Retinal pigment epithelial cell (primary cell): ENCODE data around the gene EBNA1BP2.
A peak's percentile ranks its signal among the peaks of the same experiment; 100 is the strongest.
"Not testable (repeated sequence)": the region's sequence is repeated elsewhere in the genome, so short reads cannot be mapped to it uniquely, and the experiment has no call there.

Experiments used
- DNase-seq: peaks from one replicate; pipeline ENCODE4 v3.0.0-alpha.2; 2010; ENCODE audit warnings: low read depth
- H3K4me3 ChIP-seq: 2 replicates; pipeline ENCODE4 v1.5.1; 2011; ENCODE audit warnings: mild to moderate bottlenecking, low read length, control low read depth, moderate library complexity
- TF ChIP-seq, protein P1 (sequence below): conservative IDR thresholded peaks from 2 replicates; pipeline ENCODE4 v1.5.1; 2011; ENCODE audit warnings: low read depth, low read length, control low read depth, inconsistent platforms

EBNA1BP2 gene, protein sequence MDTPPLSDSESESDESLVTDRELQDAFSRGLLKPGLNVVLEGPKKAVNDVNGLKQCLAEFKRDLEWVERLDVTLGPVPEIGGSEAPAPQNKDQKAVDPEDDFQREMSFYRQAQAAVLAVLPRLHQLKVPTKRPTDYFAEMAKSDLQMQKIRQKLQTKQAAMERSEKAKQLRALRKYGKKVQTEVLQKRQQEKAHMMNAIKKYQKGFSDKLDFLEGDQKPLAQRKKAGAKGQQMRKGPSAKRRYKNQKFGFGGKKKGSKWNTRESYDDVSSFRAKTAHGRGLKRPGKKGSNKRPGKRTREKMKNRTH

DNA sequence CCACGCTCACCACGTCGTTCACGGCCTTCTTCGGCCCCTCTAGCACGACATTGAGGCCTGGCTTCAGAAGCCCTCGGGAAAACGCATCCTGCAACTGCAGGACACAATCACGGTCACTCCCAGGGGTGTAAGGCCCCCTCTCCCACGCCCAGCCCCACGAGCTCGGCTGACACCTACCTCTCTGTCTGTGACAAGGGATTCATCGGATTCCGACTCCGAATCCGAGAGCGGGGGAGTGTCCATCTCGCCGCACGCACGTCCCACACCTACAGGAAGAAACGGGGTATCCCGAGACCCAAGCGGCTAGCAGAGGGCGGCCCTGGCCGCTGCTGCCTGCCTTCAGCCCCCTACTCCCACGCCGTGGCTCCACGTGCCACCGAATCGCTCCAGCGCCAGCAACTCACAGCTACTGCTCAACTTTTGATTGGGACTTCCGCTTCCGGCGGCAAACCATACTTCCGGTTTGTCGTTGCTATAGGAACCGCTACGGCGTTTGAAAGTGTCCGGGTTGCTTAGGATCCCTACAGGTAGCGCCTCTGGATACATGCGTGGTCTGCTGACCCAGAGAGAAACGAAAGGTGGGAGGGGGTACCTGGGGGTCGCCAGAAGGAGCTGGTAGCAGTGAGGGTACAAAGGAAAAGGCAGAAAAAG lies at the start of gene EBNA1BP2, which contains the start of gene CFAP57:
EBNA1BP2 (minus strand) TSS at position 415 of the 651 bp plus-strand sequence; CDS start at position 243, 172 bp downstream.
CFAP57 (plus strand) TSS at position 455 of the 651 bp plus-strand sequence. CDS start 424 bp downstream, outside the sequence.
- TF ChIP-seq, protein P1, sequence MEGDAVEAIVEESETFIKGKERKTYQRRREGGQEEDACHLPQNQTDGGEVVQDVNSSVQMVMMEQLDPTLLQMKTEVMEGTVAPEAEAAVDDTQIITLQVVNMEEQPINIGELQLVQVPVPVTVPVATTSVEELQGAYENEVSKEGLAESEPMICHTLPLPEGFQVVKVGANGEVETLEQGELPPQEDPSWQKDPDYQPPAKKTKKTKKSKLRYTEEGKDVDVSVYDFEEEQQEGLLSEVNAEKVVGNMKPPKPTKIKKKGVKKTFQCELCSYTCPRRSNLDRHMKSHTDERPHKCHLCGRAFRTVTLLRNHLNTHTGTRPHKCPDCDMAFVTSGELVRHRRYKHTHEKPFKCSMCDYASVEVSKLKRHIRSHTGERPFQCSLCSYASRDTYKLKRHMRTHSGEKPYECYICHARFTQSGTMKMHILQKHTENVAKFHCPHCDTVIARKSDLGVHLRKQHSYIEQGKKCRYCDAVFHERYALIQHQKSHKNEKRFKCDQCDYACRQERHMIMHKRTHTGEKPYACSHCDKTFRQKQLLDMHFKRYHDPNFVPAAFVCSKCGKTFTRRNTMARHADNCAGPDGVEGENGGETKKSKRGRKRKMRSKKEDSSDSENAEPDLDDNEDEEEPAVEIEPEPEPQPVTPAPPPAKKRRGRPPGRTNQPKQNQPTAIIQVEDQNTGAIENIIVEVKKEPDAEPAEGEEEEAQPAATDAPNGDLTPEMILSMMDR: no peak
- peak within 1 kb of the TSS; percentile 95 for H3K4me3 ChIP-seq
- peak; percentile 78 for DNase-seq

DNA sequence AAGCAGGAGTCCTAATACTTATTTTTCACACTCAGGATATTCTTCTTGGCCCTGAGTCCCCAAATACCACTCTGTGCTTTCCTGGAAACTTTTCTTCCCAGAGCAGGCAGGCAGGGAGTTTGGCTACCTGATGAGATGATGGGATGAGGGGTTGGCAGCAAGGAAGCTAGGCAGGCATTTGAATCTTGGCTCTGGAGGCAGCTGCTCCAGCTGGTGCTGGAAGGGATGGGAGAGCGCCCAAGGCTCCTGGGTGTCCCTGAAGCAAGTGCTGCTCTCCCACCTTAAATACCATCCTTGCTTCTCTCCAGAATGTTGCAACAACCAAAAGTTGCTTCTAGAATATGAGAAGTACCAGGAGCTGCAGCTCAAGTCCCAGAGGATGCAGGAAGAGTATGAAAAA lies 49.7 kb upstream of the EBNA1BP2 start:
- H3K4me3 ChIP-seq: no peak overlapping the region
- TF ChIP-seq, protein P1: no peak
- DNase-seq: no peak

DNA sequence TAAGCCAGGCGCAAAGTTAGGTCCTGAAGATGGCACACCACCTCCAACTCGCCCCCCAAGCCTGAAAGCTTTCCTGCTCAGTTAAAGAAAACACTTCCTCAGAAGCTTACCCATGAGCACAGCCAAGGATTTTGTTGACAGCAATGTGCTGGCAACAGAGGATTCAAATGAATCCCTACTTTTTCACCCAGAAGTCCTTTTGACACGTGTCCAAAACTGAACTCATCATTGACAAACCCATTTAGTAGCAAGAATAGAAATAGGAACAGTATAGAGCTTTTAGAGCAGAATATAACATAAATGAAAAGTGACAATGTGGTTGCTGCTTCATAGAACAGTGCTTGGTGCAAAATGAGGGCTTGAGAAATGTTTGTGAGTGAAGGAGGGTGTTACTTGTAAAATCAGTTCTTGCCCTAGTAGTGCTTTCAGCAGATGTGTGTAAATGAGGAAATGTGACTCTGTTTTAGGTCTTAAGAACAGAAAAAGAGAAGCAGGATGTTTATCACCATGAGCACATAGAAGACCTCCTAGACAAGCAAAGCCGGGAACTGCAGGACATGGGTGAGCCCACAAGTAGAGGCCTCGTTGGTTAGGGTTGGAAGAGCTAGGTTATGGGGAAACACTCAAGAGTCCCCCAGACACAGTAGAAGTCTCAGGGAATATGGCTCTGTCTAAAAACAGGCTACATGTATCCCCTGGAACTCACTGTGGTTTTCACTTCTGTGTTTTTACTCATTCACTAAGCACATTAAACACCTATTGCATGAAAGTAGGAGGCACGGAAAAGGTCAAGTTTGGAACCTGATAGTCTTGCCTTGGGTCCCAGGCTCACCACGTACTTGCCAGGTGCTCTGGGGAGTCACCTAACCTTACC lies 49.1 kb upstream of the EBNA1BP2 start:
- H3K4me3 ChIP-seq: no peak overlapping the region
- TF ChIP-seq, protein P1: no peak
- no peak for DNase-seq

DNA sequence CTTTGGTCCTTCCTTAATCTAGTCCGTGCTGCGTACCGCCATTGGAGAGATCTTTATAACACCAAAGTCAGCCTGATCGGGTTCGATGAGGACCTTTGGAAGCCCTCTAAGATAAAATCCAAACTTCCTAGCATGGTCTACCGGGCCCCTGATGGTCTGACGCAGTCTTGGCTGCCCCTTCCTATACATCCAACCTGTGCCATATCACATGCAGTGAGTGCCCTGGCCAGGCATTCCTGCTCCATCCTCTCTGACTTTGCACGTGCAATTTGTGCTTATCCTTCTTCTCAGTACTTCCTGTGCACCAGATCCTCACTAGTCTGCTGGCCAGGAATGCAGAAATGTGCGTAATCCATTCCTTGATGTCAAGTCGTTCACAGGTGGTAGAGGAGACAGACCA lies 45.7 kb upstream of the EBNA1BP2 start:
- TF ChIP-seq, protein P1: no peak
- DNase-seq: no peak

DNA sequence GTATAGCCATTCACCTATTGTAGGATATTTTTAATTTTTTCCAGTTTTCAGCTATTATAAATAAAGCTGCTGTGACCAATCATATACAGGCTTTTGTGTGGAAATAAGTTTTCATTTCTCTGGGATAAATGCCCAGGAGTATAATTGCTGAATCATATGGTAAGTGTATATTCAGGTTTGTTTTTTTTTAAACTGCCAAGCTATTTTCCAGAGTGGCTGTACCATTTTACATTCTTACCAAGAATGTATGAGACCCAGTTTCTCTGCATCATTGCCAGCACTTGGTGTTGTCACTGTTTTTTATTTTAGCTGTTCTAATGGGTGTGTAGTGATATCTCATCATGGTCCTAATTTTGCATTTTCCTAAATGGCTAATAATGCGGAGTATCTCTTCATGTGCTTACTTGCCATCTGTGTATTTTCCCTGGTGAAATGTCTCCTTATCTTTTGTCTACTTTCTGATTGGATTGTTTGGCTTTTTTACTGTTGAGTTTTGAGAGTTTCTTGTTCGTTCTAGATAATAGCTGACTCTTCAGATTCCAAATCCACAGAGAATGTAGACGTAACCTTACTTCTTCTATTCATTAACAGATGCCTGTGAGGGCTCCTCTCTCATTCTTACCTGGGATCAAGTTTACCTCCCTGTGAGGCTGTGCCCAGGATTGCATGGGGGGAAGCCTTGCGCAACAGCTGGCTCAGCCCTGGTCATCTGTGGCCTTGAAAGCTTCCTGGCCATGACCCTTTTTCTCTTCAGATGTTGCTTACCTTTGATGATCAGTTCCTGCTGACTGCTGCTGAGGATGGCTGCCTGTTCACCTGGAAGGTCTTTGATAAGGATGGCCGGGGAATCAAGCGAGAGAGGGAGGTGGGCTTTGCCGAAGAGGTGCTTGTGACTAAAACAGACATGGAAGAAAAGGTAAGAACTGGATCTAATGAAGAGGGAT lies 42.7 kb upstream of the EBNA1BP2 start:
- TF ChIP-seq, protein P1: no peak
- no peak for DNase-seq
- no peak overlapping the region for H3K4me3 ChIP-seq

More for the DNA sequence above, 45.7 kb upstream of the EBNA1BP2 start:
- H3K4me3 ChIP-seq: no peak overlapping the region

DNA sequence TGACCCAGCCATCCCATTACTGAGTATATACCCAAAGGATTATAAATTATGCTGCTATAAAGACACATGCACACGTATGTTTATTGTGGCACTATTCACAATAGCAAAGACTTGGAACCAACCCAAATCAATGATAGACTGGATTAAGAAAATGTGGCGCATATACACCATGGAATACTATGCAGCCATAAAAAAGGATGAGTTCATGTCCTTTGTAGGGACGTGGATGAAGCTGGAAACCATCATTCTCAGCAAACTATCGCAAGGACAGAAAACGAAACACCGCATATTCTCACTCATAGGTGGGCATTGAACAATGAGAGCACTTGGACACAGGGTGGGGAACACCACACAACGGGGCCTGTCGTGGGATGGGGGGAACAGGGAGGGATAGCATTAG lies 36.2 kb upstream of the EBNA1BP2 start:
- H3K4me3 ChIP-seq, DNase-seq: not testable (repeated sequence)
